ENCODE results near the gene BCOR.

GRCh38 chrX:40090961-40091360 is 6.8 kb downstream of the BCOR start:
- no peak for TF ChIP-seq CTCF (conservative IDR thresholded peaks at IDR 0.05; ENCODE audit: low read length)
- TF ChIP-seq EZH2phosphoT487 (IDR thresholded peaks at IDR 0.05; ENCODE audit: borderline replicate concordance, low read depth, low read length): no peak
